ENCODE measurements around the gene RAE1. TPM values are rescaled to one million over a fixed set of nuclear protein-coding genes. Genes with fewer than 3 reads are reported as not detected.

The RAE1 gene
- total RNA-seq, 1 experiment from 2014 or later, result 34.5 TPM

- in situ Hi-C loops (cut with HindIII; ENCODE audit: low pct_unique_long_range_greater_than_20kb, low sequenced_read_pairs), result no loop called here
- no peaks in the 10 kb centered on the region for H3K4me1 ChIP-seq (ENCODE audit: control insufficient read depth, insufficient read depth, low read length)
- no TSS peak for BruUV-seq (replicated peaks)
- H3K9me3 ChIP-seq (ENCODE audit: control insufficient read depth, insufficient read depth, low read depth, low read length), result no peaks in the 10 kb centered on the region
- no peaks in the 10 kb centered on the region for H3K36me3 ChIP-seq (ENCODE audit: control insufficient read depth, insufficient read depth, low read length)
- DNase-seq (ENCODE audit: low read depth, low spot score) (no peak), ATAC-seq (no peak)
- TF ChIP-seq, protein P1, sequence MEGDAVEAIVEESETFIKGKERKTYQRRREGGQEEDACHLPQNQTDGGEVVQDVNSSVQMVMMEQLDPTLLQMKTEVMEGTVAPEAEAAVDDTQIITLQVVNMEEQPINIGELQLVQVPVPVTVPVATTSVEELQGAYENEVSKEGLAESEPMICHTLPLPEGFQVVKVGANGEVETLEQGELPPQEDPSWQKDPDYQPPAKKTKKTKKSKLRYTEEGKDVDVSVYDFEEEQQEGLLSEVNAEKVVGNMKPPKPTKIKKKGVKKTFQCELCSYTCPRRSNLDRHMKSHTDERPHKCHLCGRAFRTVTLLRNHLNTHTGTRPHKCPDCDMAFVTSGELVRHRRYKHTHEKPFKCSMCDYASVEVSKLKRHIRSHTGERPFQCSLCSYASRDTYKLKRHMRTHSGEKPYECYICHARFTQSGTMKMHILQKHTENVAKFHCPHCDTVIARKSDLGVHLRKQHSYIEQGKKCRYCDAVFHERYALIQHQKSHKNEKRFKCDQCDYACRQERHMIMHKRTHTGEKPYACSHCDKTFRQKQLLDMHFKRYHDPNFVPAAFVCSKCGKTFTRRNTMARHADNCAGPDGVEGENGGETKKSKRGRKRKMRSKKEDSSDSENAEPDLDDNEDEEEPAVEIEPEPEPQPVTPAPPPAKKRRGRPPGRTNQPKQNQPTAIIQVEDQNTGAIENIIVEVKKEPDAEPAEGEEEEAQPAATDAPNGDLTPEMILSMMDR (IDR thresholded peaks at IDR 0.05), result no peak
- no peak for TF ChIP-seq POLR2AphosphoS5 (IDR thresholded peaks at IDR 0.05; ENCODE audit: low read depth, low read length)
- CTCF ChIA-PET, result no interaction called here
- intact Hi-C loops (cut with micrococcal nuclease; ENCODE audit: unreplicated experiment), result no loop called here
- POLR2A ChIA-PET, result no interaction called here
- no peak overlapping the region for H3K4me3 ChIP-seq (ENCODE audit: low read depth in 2 of 2, low read length in 2 of 2)
- no peak overlapping the region for H3K27ac ChIP-seq (ENCODE audit: low read length)
- H3K27me3 ChIP-seq (ENCODE audit: control insufficient read depth, insufficient read depth, low read length), result no peaks in the 10 kb centered on the region
Measured at GRCh38 chr20:57398901-57399535, 48.0 kb downstream of the RAE1 start.

DNA sequence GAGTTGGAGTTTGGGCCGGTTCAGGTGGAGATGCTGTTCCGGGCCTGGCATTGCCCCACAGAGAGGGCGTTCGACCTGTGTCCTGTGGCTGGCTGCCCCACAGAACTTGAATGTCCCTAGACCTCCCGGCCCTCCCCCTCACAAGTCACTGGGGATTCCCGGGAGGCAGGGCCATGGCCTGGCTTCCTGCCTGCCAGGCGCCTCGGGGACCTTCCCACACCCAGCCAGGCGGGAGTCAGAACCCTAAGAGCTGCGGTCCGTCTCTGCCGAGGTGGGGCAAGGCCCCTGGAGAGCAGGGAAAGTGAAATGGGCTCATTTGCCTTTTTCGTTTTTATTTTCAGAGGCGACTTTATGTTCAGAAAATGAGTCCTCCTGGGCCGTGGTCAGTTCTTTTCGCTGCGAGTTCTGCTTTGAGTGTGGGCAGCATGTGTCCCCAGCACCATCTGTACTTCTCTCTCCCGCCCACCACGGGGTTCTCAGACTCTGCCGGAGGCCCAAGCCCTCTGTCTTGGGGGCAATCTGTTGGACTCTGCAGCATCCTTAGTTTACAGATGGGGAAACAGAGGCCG lies 48.6 kb downstream of the RAE1 start:
- no peaks in the 10 kb centered on the region for H3K4me1 ChIP-seq (ENCODE audit: control insufficient read depth, insufficient read depth, low read length)
- no peaks in the 10 kb centered on the region for H3K36me3 ChIP-seq (ENCODE audit: control insufficient read depth, insufficient read depth, low read length)
- DNase-seq (ENCODE audit: low read depth, low spot score) (no peak), ATAC-seq (peak; percentile 28; the same call in 1 of the 2 replicates)
- no peak overlapping the region for H3K4me3 ChIP-seq (ENCODE audit: low read depth in 2 of 2, low read length in 2 of 2)
- ChIA-PET CTCF (no interaction called here), POLR2A (no interaction called here)
- no peak overlapping the region for H3K27ac ChIP-seq (ENCODE audit: low read length)
- TF ChIP-seq TCF7L2 (IDR thresholded peaks at IDR 0.05; ENCODE audit: low read depth, low read length) (no peak), POLR2AphosphoS5 (IDR thresholded peaks at IDR 0.05; ENCODE audit: low read depth, low read length) (no peak)
- no TSS peak for BruUV-seq (replicated peaks)
- intact Hi-C loops (cut with micrococcal nuclease; ENCODE audit: unreplicated experiment) (no loop called here), in situ Hi-C loops (cut with HindIII; ENCODE audit: low pct_unique_long_range_greater_than_20kb, low sequenced_read_pairs) (no loop called here)
- no peaks in the 10 kb centered on the region for H3K9me3 ChIP-seq (ENCODE audit: control insufficient read depth, insufficient read depth, low read depth, low read length)
- H3K27me3 ChIP-seq (ENCODE audit: control insufficient read depth, insufficient read depth, low read length), result no peaks in the 10 kb centered on the region

GRCh38 chr20:57400231-57400701 lies 49.2 kb downstream of the RAE1 start:
- ChIA-PET CTCF (no interaction called here), POLR2A (no interaction called here)
- no peak for ATAC-seq

More at GRCh38 chr20:57400231-57400701, 49.2 kb downstream of the RAE1 start:
- in situ Hi-C loops (cut with HindIII; ENCODE audit: low pct_unique_long_range_greater_than_20kb, low sequenced_read_pairs), result no loop called here
- no TSS peak for BruUV-seq (replicated peaks)
- Histone ChIP-seq H3K36me3 (ENCODE audit: control insufficient read depth, insufficient read depth, low read length) (no peaks in the 10 kb centered on the region), H3K27me3 (ENCODE audit: control insufficient read depth, insufficient read depth, low read length) (no peaks in the 10 kb centered on the region), H3K4me3 (ENCODE audit: low read depth in 2 of 2, low read length in 2 of 2) (no peak overlapping the region), H3K9me3 (ENCODE audit: control insufficient read depth, insufficient read depth, low read depth, low read length) (no peaks in the 10 kb centered on the region), H3K27ac (ENCODE audit: low read length) (no peak overlapping the region), H3K4me1 (ENCODE audit: control insufficient read depth, insufficient read depth, low read length) (no peaks in the 10 kb centered on the region)
- intact Hi-C loops (cut with micrococcal nuclease; ENCODE audit: unreplicated experiment), result no loop called here
- DNase-seq (ENCODE audit: low read depth, low spot score), result no peak
- TF ChIP-seq, protein P1 (IDR thresholded peaks at IDR 0.05), result no peak
- TF ChIP-seq, protein P2, sequence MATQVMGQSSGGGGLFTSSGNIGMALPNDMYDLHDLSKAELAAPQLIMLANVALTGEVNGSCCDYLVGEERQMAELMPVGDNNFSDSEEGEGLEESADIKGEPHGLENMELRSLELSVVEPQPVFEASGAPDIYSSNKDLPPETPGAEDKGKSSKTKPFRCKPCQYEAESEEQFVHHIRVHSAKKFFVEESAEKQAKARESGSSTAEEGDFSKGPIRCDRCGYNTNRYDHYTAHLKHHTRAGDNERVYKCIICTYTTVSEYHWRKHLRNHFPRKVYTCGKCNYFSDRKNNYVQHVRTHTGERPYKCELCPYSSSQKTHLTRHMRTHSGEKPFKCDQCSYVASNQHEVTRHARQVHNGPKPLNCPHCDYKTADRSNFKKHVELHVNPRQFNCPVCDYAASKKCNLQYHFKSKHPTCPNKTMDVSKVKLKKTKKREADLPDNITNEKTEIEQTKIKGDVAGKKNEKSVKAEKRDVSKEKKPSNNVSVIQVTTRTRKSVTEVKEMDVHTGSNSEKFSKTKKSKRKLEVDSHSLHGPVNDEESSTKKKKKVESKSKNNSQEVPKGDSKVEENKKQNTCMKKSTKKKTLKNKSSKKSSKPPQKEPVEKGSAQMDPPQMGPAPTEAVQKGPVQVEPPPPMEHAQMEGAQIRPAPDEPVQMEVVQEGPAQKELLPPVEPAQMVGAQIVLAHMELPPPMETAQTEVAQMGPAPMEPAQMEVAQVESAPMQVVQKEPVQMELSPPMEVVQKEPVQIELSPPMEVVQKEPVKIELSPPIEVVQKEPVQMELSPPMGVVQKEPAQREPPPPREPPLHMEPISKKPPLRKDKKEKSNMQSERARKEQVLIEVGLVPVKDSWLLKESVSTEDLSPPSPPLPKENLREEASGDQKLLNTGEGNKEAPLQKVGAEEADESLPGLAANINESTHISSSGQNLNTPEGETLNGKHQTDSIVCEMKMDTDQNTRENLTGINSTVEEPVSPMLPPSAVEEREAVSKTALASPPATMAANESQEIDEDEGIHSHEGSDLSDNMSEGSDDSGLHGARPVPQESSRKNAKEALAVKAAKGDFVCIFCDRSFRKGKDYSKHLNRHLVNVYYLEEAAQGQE (IDR thresholded peaks at IDR 0.05; ENCODE audit: insufficient read depth in 1 of 2, low read depth in 2 of 2, low read length in 1 of 2), result no peak
- TF ChIP-seq SIN3A (IDR thresholded peaks at IDR 0.05; ENCODE audit: borderline replicate concordance, insufficient read depth, low read depth, low read length) (no peak), POLR2AphosphoS5 (IDR thresholded peaks at IDR 0.05; ENCODE audit: low read depth, low read length) (no peak), TCF7L2 (IDR thresholded peaks at IDR 0.05; ENCODE audit: low read depth, low read length) (no peak)
